AG09319 (cell line): ENCODE measurements around the gene TUBB3.
"Not testable (repeated sequence)": the region's sequence is repeated elsewhere in the genome, so short reads cannot be mapped to it uniquely, and the experiment has no call there.

Experiments used
- DNase-seq: peaks from one replicate; pipeline ENCODE4 v3.0.0-alpha.2; 2010; ENCODE audit warnings: low read depth; ENCODE audit errors: extremely low read depth
- CTCF ChIP-seq: IDR thresholded peaks from 2 replicates; pipeline ENCODE4 v1.5.1; 2011; ENCODE audit warnings: low read depth, mild to moderate bottlenecking, inconsistent platforms, low read length, moderate library complexity

TUBB3 gene

GRCh38 chr16:89922884-89923639, at the start of gene TUBB3:
Gene TUBB3, plus strand, starts transcription at chr16:89923342. Its CDS starts 60 bp downstream, at chr16:89923402.
- peak; percentile 55 for DNase-seq
- no peak; the same call in 1 of the 2 replicates for TF ChIP-seq CTCF

DNA sequence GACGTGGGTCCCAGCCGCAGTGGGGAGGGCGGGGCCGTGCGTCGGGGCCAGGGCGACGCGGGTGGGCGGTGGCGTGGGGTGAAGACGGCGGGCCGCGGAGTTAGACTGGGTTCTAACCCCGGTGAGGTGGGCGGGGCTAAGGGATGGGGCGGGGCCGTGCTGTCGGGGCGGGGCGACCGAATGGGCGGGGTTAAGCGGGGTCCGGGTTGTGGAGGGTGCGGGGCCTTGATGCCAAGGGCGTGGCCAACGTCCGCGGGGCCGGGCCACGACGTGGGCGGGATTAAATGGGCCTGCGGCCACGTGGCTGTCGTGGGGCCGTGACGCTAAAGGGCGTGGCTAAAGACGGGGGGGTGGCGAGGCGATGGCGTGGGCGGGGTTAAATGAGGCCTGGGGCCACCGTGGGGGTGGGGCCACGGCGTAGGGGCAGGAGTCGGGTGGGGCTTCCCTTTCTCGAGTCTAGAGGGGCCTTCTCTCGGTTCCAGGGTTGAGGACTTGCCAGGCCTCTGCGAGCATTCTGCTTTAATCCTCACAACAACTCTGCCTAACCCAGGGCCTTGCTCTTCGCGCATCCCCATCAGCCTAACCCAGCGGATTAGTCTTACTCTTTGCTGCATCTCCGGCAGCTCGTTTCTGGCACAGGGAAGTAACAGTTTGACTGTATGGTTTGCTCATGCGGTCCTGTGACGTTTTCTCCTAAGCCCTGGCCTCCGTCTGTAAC, 49.0 kb upstream of the TUBB3 start:
- peak; percentile 94 for DNase-seq
- TF ChIP-seq CTCF: no peak

DNA sequence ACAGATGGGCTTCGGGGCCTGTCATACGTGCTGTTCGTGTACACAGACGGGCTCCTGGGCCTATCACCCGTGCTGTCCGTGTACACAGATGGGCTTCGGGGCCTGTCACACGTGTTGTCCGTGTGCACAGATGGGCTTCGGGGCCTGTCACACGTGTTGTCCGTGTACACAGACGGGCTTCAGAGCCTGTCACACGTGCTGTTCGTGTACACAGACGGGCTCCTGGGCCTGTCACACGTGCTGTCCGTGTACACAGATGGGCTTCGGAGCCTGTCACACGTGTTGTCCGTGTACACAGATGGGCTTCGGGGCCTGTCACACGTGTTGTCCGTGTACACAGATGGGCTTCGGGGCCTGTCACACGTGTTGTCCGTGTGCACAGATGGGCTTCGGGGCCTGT, 44.0 kb upstream of the TUBB3 start:
- DNase-seq: not testable (repeated sequence)

GRCh38 chr16:89880477-89881367, 42.4 kb upstream of the TUBB3 start:
- DNase-seq: no peak
- TF ChIP-seq CTCF: no peak

DNA sequence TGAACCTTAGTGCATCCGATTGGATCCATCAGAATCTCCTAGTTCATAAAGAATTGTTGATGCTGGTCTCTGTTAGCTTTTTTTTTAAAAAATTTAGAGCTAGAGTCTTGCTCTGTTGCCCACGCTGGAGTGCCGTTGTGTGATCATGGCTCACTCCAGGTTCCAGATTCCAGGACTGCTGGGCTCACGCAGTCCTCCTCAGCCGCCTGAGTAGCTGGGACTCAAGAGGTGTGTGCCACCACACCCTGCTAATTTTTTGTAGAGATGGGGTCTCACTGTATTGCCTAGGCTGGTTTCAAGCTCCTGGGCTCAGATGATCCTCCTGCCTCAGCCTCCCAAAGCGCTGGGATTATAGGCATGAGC, 41.8 kb upstream of the TUBB3 start:
- TF ChIP-seq CTCF: no peak
- DNase-seq: no peak

DNA sequence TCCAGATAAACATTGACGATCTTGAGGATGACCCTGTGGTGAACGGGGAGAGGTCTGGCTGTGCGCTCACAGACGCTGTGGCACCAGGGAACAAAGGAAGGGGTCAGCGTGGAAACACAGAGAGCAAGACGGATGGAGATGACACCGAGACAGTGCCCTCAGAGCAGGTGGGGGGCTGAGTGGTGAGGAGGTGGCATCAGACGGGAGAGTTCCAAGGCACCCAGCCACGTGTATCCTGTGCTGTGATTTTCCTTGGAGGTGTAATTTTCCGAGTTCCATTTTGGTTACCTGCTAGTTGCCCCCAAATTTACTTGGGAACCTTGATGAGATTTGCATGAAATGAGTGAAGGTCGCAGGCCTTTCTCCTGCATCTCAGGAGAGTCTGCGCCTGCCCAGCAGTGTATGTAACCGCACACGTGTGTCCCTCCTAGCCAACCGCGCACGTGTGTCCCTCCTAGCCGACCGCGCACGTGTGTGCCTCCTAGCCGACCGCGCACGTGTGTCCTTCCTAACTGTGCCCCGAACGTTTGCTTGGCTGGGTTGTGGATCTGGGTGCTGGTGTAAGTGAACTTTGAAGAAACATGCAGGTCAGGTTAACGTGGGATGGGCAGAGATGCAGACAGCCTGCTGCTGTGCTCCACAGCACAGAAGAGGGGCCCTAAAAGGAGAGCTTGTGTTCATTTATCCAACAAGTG, 39.6 kb upstream of the TUBB3 start:
- DNase-seq: no peak
- no peak for TF ChIP-seq CTCF

- TF ChIP-seq CTCF: no peak
- DNase-seq: no peak
These were observed 39.1 kb upstream of the TUBB3 start for GRCh38 chr16:89884041-89884421.
